HG02840 (cell line): ENCODE data around the gene GANAB.
"Not testable (repeated sequence)": the region's sequence is repeated elsewhere in the genome, so short reads cannot be mapped to it uniquely, and the experiment has no call there.

Experiments used
- ATAC-seq: cut with Tn5 transposase; IDR thresholded peaks from one replicate; pipeline ENCODE4 v1.9.1; 2021; ENCODE audit warnings: mild to moderate bottlenecking, moderate library complexity, moderate number of reproducible peaks; ENCODE audit not compliant: unreplicated experiment, low FRiP score

GANAB gene

GRCh38 chr11:62669420-62670161 is 23.2 kb upstream of the GANAB start:
- no peak for ATAC-seq

DNA sequence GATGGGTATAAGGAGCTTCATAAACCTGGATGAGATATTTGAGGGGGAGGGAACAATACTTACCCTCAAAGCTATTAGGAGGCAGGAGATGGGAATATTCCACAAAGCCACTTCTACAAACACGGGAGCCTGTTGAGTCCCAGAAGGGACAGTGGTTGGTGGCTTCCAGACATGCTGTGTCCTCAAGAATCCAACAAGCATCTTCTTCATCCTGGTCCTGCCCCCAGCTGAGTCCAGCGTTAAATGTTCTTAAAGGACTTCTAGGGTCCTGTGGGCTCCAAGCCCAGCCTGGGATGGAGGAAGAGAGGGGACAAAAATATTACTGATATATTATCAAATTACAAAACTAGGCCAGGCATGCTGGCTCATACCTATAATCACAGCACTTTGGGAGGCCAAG is 21.0 kb upstream of the GANAB start:
- ATAC-seq, result no peak

DNA sequence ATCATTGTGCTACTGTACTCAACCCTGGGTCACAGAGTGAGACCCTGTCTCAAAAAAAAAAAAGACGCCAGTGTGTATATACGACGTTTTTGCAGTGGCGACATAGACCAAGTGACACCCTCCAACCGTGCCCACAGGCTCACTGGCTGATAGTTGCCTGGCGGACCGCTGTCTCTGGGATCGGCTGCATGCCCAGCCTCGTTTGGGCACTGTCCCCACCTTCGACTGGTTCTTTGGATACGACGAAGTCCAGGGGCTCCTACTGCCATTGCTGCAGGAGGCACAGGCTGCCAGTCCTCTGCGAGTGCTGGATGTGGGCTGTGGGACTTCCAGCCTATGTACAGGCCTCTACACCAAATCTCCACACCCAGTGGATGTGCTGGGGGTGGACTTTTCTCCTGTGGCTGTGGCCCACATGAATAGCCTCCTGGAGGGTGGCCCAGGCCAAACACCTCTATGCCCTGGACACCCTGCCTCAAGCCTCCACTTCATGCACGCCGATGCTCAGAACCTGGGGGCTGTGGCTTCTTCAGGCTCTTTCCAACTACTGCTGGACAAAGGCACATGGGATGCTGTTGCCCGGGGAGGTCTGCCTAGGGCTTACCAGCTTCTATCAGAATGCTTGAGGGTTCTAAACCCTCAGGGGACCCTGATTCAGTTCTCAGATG is 20.0 kb upstream of the GANAB start:
- ATAC-seq, result no peak

DNA sequence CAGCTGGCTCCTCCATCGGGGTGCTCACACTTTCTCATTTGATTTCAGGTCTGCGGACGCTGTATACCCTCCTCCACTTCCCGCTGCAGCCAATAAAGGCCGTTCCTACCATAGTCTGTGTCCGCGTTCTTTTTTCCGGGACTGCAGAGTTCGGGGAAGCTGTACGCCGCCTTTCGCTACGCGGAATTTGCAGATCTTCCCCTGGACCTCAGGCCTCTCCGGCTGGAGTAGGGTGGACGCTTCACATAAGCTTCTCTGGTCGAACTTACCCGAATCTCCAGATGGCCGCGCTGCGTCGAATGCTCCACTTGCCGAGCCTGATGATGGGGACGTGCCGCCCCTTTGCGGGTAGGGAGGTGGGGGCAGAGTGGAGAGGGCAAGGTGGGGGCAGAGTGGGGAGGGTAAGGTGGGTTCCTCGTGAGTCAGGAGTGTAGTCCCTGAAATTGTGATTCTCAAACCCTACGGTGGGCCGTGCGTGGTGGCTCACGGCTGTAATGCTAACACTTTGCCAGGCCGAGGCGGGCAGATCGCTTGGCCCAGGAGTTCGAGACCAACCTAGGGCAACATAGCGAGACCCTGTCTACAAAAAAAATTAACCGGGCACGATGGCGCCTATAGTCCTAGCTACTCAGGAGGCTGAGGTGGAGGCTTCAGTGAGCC is 19.3 kb upstream of the GANAB start:
- peak; percentile 17 for ATAC-seq

DNA sequence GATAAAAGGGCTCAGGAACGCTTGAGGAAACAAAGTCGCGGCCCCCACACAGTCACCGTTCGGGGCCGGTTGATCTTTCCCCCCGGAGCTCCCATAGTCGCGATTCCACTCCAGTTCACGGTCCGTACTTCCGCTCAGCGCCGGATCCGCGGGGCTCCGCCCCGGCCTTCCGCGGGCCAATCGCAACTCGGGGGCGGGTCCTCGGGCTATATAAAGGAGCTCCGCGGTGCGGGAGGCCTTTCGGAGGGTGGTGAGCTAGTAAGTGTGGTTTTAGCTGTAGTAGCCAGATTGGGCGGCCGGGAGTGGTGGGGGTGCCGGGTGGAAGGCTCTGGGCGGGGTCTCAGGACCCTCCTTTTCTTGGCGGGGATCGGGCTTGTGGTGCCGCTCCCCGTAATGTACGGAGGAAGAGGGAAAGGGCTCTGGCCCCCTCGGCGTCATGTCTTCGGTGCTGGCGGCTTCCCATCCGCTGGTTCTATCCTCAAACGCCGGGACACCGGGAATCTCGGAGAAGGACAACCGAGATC is 18.7 kb upstream of the GANAB start, which contains the start of the genes C11orf98 and CSKMT:
TSS of gene C11orf98 (minus strand) at position 136 of the 524 bp plus-strand sequence. CDS start at position 95, 41 bp downstream.
TSS of gene CSKMT (plus strand) at position 238 of the 524 bp plus-strand sequence. CDS start 568 bp downstream, outside the sequence.
- peak; percentile 80 for ATAC-seq

- no peak for ATAC-seq
These were observed 18.1 kb upstream of the GANAB start for GRCh38 chr11:62664405-62665074.

- no peak for ATAC-seq
These were observed 10.5 kb upstream of the GANAB start for GRCh38 chr11:62656796-62657429.

DNA sequence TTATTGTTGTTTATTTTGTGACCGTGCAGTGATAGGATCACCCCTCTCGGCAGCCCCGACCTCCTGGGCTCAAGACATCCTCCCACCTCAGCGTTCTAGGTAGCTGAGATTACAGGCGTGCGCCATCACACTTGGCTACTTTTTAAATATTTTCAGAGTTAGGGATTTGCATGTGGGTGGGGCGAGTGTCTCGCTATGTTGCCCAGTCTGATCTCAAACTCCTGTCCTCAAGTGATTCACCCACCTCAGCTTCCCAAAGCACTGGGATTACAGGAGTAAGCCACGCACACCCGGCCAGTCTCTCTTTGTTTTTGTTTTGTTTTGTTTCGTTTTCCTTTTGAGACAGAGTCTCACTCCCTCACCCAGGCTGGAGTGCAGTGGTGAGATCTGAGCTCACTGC is 7.9 kb upstream of the GANAB start:
- ATAC-seq, result no peak

GRCh38 chr11:62652161-62653006 is 6.0 kb upstream of the GANAB start:
- ATAC-seq, result peak; percentile 16

- ATAC-seq, result not testable (repeated sequence)
These were observed 3.9 kb upstream of the GANAB start for GRCh38 chr11:62650283-62650682.

- no peak for ATAC-seq
These were observed 3.1 kb upstream of the GANAB start for GRCh38 chr11:62649486-62649885.

GRCh38 chr11:62648967-62649364 is 2.6 kb upstream of the GANAB start:
- ATAC-seq, result no peak

- no peak for ATAC-seq
These were observed 2.0 kb upstream of the GANAB start for GRCh38 chr11:62648185-62648966.

GRCh38 chr11:62647609-62648005 is 1.2 kb upstream of the GANAB start:
- no peak for ATAC-seq

DNA sequence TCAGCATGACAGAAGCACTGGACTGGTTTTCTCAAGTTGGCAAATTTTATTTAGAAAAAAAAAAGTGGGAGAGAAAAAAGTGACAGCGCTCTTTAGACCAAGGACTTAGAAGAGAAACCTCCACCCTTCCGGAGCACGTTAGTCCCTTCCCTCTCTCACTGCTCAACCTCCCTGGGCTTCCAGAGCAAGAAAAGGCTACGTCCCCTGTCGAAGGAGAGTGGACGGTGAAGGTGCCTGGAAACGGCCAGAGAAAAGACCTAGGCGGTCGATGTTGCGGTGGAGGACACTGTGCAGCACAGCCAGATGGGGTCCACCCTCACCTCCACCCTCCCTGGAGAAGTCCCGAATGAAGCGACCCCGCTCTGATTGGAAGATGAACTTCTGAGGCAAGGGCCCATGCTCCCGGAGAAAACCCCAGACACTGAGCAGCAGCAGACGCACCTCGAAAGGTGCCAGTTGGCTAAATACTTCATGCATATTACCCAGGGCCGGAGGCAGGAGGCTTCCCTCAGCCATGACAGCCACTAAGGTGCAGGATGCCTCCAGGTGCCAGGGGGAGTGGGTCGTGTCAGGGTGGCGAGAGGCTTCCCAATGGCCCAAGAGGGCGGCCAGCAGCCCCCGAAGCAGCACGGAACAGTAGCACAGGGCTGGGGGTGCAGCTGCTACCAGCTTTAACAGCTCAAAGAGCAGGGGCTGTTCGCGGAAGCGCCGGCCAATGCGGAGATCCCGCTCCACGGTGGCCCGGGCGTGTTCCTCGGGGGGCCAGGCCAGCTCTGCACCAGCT is 604 bp upstream of the GANAB start:
- ATAC-seq, result no peak

DNA sequence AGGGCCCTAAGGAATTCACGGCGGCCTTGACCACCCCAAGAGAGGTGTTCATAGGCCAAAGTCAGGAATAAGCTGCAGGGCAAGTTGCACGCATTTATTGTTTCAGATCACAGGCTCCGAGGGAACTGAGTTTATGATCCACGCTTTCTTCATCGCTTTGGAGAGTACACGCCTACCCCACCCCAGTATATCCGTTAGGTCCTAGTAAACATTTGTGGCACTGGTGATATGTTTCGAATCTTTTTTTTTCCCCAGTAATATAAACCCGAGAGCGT is 805 bp downstream of the GANAB start:
- no peak for ATAC-seq

- ATAC-seq, result no peak
These were observed 2.2 kb downstream of the GANAB start for GRCh38 chr11:62644220-62644619.

DNA sequence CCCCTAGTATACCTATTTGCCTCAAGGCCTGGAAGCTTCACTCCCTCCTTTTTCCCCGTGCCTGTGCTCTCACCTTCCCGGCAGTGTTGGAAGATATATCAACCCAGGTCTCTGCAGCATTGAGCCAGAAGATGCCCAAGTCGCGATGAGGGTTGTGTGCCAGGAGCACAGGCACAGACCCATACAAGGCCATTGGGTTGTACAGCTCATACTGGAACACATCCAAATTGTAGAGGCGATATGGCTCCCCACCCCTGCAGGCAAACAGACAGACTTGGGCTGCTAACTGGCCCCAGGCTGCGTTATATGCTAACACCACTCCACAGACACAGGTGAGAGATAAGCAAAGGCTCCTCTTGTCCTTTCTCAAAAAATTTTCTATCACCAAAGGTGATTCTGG is 13.9 kb downstream of the GANAB start:
- no peak for ATAC-seq
